DMS 273 (cell line): Measurements from ENCODE around the gene FBXO9.

Experiments used
- DNase-seq: peaks from one replicate; lab custom pipeline; 2025; ENCODE audit not compliant: unreplicated experiment; lab: John Stamatoyannopoulos, UW

FBXO9 gene

DNA sequence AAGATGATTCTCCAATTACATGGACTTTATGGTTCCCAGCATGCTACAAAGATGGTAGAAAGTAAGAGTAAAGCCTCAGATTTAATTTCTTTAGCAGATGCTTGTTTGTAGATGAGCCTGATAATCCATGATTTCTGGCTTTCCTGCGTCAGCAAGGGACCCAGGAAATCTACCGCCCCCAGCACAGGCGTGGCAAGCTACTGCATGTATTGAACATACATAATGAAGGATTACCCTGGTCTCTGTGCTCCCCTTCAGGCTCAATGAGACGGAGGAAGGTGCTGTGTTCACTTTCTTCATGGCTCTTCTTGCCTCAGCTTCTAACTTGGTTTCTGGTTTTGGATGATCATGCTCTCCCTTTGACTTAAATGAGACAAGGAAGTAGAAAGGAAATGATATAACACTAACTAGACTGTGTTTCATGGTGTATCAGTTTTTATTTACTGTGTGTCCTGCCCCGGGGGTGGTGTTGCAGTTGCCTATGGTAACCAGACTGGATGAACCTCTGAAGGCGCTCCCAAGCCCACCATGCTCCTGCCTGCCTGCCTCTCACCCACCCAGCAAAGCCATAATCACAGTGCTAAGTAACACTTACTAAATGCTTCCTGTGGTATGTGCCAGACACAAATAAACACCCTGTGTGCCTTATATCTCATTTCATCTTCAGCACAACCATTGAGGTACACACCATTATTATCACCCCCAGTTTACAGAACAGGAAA, 65.5 kb downstream of the FBXO9 start:
- no peak for DNase-seq

DNA sequence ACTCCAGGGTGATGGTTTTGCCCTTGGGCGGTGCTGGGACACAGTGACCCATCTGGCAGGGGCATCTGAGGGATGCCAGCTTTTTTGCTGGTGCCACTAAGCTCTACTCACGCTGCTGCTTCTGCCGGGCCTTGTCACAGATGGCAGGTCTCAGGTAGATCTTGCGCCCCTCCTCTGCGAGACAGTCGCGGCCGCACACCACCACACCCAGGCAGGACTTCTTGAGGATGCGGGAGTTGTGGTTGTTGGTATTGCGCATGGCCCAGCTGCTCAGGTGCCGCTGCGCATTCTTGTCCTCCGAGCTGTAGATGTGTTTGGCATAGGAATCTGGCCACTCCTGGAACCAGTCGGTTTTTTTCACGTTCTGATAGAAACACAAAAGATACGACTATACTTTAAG, 68.8 kb downstream of the FBXO9 start:
- DNase-seq, result no peak

DNA sequence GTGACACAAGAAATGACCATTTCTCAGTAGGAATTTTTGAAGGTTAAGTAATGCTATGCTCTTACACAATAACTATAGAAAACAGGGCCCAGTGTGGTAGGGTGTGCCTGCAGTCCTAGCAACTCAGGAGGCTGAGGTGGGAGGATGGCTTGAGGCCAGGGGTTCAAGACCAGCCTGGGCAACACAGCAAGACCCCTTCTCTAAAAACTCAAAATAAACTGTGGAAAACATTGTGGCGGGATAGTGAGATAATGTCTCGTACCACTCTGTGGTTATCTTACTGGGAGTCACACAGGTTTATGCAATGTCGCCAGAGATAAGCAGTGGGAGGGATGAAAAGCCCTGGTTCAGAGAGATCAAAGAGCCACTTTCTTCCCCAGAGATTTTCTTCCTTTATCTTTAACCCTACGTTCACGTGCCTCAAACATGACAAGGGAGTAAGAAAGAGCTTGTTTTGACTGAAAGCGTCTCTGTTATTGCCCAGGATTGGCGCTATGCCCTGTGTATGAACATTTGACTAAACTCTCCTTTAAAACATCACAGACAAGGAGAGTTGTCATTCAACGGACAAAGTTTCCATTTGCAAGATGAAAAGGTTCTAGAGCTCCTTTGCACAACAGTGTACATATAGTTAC, 69.5 kb downstream of the FBXO9 start:
- DNase-seq, result no peak

DNA sequence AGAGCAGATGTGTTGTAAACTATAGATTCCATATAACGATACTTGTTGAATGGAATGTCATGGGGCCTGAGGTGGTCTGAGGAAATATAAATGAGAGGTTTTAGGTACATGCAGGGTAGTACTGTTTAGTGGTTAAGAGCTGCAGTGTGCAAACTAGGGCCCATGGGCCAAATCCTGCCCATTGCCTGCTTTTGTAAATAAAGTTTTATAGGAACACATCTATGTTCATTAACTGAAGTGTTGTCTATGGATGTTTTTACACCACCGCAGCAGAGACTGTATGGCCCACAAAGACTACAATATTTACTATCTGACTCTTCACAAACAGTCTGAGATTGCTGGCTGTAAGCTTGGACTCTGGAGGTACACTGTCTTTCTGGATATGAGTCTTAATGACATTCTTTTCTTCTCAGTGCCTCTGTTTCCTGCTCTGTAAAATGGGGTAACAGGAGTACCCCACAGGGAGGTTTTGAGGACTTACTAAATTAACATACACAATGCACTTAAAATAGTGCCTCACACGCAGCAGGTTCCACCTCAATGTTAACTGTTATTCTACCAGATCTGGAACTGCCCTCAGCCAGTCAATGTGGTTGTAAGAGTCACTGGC, 70.9 kb downstream of the FBXO9 start:
- DNase-seq, result no peak

DNA sequence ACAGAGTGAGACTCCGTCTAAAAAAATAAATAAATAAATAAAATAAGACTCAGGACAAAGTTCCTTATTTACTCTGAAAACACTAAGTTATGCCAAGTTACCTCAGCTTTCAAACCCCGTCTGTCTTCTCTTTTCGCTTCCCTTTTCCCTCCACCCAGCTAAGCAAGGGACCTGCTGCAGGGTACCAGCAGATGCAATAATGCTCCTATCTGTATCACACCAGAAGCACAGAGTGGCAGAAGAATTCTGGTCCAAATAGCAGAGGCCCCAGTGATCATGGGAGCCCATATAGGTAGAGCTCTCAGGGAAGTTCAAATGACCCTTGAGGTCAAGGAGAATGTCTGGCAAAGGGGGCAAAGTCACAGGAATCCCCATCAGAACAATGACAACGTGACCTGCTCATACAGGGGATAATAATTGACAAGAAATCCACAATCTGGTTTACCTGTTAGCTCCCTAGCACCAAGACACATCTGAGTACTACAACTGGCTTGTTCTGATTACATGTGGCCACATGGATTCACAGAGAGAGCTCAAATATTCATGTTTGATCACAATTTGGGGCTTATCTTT, 74.7 kb downstream of the FBXO9 start:
- no peak for DNase-seq

DNA sequence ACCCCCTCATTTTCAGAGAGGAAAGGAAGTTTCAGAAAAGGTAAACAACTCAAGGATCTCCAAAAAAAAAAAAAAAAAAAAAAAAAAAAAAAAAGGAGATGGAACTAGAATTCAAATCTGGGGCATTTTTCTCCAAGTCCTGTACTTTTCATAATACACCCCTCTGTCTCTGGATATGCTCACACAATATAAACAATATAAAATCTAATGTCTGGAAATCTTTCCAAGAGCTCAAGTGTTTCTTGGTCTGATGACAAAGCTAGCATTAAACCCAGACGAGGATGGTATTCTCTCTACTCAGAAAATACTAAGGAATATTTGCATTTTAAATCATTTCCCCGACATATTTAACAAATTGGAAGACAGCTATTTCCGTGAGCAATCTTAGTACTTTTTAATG, 77.6 kb downstream of the FBXO9 start:
- DNase-seq, result no peak

DNA sequence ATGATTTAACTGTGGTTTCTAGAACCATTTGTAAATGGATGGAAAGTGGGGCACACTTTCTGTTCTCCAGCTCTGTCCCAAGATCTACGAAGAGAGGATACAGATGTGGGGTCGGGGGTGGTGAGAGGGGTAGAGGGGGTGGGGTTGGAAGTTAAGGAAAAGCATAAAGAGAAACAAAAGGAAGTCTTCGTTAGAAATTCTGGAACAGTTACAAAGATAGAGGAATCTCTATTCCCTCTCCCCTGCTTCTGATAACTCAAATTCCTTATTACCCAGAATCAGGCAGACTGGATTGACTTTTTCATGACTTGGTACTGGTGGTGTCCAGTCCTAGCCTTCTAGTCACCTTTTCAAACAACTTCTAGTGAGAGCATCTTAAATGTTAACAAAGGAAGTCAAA, 78.5 kb downstream of the FBXO9 start:
- no peak for DNase-seq

DNA sequence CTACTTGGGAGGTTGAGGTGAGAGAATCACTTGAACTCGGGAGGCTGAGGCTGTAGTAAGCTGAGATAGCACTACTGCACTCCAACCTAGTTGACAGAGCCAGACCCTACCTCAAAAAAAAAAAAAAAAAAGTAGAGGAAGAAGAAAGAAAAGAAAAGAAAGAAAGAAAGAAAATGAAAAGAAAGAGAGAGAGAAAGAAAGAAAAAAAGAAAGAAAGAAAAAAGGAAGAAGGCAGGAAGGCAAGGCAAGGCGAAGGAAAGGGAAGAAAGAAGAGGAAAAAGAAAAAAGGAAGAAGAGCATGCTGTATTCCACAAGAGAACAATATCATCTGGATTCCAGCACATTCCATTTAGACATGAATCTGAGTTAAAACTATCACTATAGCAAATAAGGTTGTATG, 79.6 kb downstream of the FBXO9 start:
- DNase-seq, result no peak

DNA sequence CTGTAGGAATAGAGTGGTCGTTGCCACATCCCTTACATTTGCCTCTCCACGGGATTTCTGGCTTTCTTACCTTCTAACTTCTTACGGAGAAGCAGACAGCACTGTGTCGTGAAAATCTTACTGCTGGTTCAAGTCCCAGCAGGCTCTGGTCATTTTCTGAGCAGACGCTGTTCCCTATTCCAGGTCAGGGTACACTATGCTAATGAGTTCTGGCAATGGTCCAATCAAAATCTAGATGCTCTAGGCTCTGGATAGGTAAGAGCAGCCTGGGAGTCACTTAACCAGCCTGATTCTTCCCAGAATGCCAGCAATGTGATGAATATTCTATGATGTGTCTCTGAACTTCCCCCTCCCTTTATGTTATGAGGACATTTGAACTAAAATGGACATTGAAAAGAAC, 83.5 kb downstream of the FBXO9 start, which contains the start of gene GCM1:
GCM1 (minus strand) TSS at position 158 of the 400 bp plus-strand sequence. CDS start 3,209 bp downstream, outside the sequence.
- peak; percentile 14 for DNase-seq
